ENCODE results near the gene ZBTB20.
A peak's percentile ranks its signal among the peaks of the same experiment; 100 is the strongest.

ZBTB20 gene

DNA sequence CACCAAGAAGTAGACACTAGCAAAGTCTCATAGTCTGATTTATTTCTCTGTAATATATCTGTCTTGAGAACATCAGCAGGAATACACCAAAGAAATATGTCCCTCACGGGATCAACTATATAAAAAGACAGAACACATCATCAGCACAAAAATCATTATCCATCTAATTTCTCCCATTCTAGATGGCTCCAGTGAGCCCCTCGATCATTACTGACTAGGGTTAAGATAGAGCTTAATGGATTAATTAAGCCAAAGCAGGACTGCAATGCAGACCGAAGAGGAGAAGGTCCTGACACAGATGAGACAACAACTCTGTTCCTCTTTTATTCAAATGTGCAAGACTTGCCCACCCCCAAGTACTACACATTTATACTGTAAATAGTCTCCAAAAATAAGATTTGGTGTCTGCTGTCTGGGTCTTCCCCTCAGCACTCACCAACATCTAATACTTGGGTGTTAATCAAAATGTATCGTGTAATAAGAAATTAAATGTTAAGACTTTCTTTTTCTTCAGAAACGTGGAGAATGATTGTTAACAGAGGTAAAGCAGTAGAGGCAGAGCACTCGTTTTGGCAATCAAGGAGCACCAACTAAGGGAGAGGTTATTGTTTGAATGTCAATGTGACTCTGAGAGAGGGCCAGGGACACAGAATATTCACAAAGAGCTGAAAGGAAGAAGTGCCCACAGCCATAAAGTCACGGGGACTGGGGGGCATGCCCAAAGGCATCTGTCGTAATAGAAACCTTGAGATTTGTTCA, 719.6 kb downstream of the ZBTB20 start:
- TF ChIP-seq, protein P1, sequence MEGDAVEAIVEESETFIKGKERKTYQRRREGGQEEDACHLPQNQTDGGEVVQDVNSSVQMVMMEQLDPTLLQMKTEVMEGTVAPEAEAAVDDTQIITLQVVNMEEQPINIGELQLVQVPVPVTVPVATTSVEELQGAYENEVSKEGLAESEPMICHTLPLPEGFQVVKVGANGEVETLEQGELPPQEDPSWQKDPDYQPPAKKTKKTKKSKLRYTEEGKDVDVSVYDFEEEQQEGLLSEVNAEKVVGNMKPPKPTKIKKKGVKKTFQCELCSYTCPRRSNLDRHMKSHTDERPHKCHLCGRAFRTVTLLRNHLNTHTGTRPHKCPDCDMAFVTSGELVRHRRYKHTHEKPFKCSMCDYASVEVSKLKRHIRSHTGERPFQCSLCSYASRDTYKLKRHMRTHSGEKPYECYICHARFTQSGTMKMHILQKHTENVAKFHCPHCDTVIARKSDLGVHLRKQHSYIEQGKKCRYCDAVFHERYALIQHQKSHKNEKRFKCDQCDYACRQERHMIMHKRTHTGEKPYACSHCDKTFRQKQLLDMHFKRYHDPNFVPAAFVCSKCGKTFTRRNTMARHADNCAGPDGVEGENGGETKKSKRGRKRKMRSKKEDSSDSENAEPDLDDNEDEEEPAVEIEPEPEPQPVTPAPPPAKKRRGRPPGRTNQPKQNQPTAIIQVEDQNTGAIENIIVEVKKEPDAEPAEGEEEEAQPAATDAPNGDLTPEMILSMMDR (IDR thresholded peaks at IDR 0.05; ENCODE audit: low read depth, low read length, missing control alignments), result no peak
- H3K4me3 ChIP-seq (replicated peaks; ENCODE audit: low read depth, low read length), result no peak overlapping the region
- DNase-seq (ENCODE audit: extremely low read depth, low read depth), result no peak

DNA sequence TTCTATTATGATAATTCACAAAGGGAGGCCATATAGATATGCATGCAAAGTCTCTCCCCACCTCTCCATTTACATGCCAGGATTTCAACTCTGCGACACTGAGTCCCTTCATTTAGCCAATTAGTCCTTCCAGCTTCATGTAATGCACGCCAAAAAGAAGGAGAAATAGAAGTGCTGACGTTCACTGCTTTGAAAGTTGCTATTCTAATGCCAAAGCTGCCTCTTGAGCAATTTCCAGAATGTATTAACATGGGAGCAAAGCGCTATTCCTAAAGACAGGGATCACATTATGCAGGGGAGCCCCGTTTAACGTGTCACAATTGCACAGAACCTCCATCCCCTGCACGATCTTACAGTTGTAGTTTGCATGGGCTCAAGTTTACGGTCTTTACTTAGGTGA, 722.8 kb downstream of the ZBTB20 start:
- no peak for DNase-seq (ENCODE audit: extremely low read depth, low read depth)
- TF ChIP-seq, protein P1 (IDR thresholded peaks at IDR 0.05; ENCODE audit: low read depth, low read length, missing control alignments), result no peak
- no peak overlapping the region for H3K4me3 ChIP-seq (replicated peaks; ENCODE audit: low read depth, low read length)

DNA sequence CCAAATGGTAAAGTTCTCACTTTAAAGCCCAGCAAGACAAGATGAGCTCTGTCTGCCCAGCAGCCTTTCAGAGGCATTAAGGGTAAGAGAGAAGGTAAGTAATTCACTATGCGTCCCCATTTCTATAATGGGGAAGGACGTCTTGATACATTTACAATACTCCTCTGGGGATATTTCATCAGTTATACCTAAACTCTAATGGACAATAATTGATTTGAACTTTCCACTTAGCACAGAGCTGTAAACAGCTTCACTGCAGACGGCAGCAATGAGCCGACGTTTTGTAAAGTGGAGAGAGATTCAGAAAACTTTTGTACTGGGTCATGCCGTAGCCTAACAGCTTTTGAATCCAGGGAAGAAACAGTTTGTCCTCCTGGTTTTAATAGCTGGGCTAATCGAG, 725.9 kb downstream of the ZBTB20 start:
- TF ChIP-seq, protein P1 (IDR thresholded peaks at IDR 0.05; ENCODE audit: low read depth, low read length, missing control alignments), result no peak
- DNase-seq (ENCODE audit: extremely low read depth, low read depth), result no peak
- H3K4me3 ChIP-seq (replicated peaks; ENCODE audit: low read depth, low read length), result no peak overlapping the region

DNA sequence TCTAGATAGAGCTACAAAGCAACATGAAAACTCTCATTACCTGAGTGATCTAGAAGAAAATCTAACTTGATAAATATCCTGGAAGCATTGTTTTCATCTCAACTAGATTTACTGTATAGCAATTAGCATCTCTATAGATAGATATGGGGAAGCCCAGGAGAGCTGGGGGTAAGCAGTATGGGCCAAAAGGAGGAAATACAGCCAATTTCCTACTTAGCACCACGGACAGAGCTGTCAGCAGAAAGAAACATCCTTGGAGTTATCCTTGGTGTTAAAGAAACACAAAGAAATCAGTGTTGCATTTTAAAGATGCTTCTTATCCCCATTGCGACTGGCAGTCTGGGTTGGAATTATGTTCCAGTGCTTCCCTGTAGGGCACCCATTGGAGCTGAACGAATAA, 727.0 kb downstream of the ZBTB20 start:
- no peak overlapping the region for H3K4me3 ChIP-seq (replicated peaks; ENCODE audit: low read depth, low read length)
- no peak for DNase-seq (ENCODE audit: extremely low read depth, low read depth)
- TF ChIP-seq, protein P1 (IDR thresholded peaks at IDR 0.05; ENCODE audit: low read depth, low read length, missing control alignments), result no peak

DNA sequence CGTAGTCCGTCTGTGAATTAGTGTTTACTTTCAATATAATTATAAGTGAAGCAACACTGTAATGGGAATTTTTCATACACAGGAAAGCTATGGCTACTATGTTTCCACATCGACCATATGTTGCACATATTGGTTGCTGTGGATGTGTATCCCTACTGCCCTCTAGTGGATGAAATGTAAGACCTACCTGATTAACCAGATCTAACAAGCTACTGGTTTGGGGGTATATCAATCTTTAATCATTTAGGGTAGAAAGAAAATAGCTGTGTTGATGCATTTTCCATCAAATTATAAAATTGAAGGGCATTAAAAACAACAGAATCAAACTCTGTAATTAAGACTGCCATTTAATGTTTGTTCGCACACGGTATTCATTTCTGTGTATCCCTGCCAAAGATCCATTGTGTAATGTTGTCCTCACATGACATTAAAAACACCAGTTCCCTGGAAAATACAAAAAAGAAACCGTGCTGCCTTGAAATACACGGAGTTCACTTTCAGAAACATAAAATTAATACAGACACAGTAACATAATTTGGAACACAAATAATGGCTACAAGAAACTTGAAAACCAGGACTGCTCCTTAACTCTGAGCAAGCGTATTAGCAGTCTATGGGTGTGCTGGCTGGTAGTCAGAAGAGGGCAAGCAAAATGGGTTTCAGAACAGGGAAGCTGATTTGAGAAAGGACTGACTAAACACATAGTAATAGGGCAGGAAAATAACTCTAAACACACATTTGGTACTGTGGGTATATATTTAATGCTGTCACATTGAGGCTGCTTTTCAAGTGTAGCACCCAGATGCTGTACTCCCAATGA, 728.2 kb downstream of the ZBTB20 start:
- H3K4me3 ChIP-seq (replicated peaks; ENCODE audit: low read depth, low read length), result no peak overlapping the region
- TF ChIP-seq, protein P1 (IDR thresholded peaks at IDR 0.05; ENCODE audit: low read depth, low read length, missing control alignments), result peak; percentile 59
- DNase-seq (ENCODE audit: extremely low read depth, low read depth), result peak; percentile 82

DNA sequence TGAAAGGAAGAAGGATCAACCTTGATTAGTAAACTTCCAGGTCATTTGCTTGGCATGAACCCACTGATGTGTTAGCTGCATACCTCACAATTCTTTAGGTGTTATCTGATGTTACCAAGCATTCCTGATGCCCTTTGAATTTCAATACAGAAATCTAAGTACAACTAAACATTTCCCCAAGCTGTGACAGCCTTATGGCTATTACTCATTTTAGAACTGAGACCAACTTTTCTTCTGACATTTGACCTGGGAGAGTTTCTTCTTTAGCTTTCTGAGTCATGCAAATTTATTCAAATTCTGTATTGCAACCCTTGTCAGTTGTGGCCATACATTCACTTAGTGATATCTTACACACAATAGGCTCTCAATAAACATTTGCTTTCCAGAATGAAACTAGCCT, 729.0 kb downstream of the ZBTB20 start:
- no peak for DNase-seq (ENCODE audit: extremely low read depth, low read depth)
- H3K4me3 ChIP-seq (replicated peaks; ENCODE audit: low read depth, low read length), result no peak overlapping the region
- TF ChIP-seq, protein P1 (IDR thresholded peaks at IDR 0.05; ENCODE audit: low read depth, low read length, missing control alignments), result no peak

Data from HFF-Myc (cell line).